IgD-negative memory B cell (primary cell): ENCODE data around the gene ABCB11. TPM values are rescaled to one million over a fixed set of nuclear protein-coding genes. Genes with fewer than 3 reads are reported as not detected.
"Not testable (repeated sequence)": the region's sequence is repeated elsewhere in the genome, so short reads cannot be mapped to it uniquely, and the experiment has no call there.

Experiments used
- H3K27ac Mint-ChIP-seq, 3 donors: one replicate each; pipeline ENCODE4 v1.8.0; 2020 to 2022; ENCODE audit warnings: mild to moderate bottlenecking in 3 of 3, mixed read lengths in 3 of 3, moderate library complexity in 1 of 3
- H3K27me3 Mint-ChIP-seq: one replicate; pipeline ENCODE4 v1.8.0; 2021; ENCODE audit warnings: mixed read lengths
- H3K36me3 Mint-ChIP-seq: one replicate; pipeline ENCODE4 v1.8.0; 2020; ENCODE audit warnings: mild to moderate bottlenecking, mixed read lengths
- H3K4me1 Mint-ChIP-seq, 3 donors: one replicate each; pipeline ENCODE4 v1.8.0; 2020 to 2022; ENCODE audit warnings: mixed read lengths in 3 of 3, mild to moderate bottlenecking in 1 of 3
- H3K4me3 Mint-ChIP-seq, 4 donors: one replicate each; pipeline ENCODE4 v1.8.0; 2020 to 2022; ENCODE audit warnings: mild to moderate bottlenecking in 4 of 4, mixed read lengths in 4 of 4, moderate library complexity in 3 of 4
- H3K9me3 Mint-ChIP-seq, 3 donors: one replicate each; pipeline ENCODE4 v1.8.0; 2020 to 2021; ENCODE audit warnings: mixed read lengths in 3 of 3, mild to moderate bottlenecking in 1 of 3
- polyA plus RNA-seq: library from polyadenylated mRNA; unstranded; fragments of 300-500 nt; fragmentation: Illumina TruSeq; gene quantifications from one replicate; pipeline ENCODE4 v1.2.3, GENCODE V29; 2021

Gene ABCB11
- polyA plus RNA-seq, 1 donor from 2014 or later = not detected

DNA sequence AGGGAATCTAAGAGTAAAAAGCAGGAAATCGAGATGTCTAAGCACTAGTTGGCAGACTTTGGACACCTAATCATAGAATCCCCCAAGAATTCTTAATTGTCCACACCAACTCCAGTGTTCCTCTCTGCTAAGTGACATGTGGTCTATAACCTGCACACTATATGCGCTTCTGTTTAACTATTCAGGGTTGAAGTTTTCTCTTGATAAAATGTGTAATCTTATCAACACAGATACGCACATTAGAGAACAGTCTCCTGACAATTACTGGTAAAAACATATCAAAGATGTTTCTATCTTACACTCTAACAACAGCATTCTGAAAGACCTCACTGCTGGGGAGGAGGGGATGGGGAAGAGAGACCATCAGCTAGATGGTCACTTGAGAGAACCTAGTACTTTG, 3.9 kb downstream of the ABCB11 start:
- H3K9me3 Mint-ChIP-seq = no peaks in the 10 kb centered on the region
- no peaks in the 10 kb centered on the region for H3K4me1 Mint-ChIP-seq
- H3K4me3 Mint-ChIP-seq = no peak overlapping the region
- H3K27ac Mint-ChIP-seq = no peak overlapping the region
- H3K36me3 Mint-ChIP-seq = peaks cover 2% of the 10 kb centered on the region
- peaks cover 3% of the 10 kb centered on the region for H3K27me3 Mint-ChIP-seq

DNA sequence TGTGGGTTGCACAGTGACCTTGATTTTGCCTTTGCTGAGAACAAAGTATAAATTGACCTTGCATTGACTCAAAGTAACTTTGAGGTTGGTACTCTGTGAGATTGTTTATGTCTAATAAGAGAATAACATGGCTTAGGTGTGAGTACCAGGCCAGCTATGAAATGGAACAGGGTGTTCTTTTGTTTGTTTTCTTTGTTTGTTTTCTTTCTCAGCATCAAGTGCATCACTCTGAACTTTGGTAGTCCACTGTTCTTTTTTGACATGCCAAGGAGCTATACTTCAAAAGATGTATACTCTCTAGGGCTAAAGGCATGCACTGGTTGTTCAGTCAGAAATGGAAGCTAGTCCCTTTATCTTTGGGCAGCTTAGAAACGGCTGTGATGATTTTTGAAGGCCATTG, 5.1 kb downstream of the ABCB11 start:
- H3K4me3 Mint-ChIP-seq = no peak overlapping the region
- H3K4me1 Mint-ChIP-seq = no peaks in the 10 kb centered on the region
- H3K27ac Mint-ChIP-seq = no peak overlapping the region
- peaks cover 2% of the 10 kb centered on the region for H3K36me3 Mint-ChIP-seq
- peaks cover 3% of the 10 kb centered on the region for H3K27me3 Mint-ChIP-seq
- H3K9me3 Mint-ChIP-seq = no peaks in the 10 kb centered on the region

DNA sequence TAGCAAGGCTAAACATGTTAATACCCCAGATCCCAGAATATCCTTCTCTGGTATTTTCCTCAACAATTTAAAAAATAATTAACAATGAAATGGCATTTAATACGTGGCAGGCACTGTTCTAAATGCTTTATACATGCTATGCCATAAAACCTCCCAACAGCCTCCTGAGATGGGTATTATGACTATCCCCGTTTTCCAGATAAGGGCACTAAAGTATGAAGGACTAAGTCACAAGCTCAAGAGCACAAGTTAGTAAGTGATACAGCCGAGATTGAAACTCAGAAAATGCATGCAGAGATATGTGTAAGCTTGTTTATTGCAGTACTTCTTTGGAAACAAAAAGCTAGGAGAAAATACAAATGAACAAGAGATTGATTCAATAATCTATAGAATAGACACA, 8.0 kb downstream of the ABCB11 start:
- Mint-ChIP-seq H3K27me3 (peaks cover 4% of the 10 kb centered on the region), H3K27ac (no peak overlapping the region), H3K4me3 (no peak overlapping the region), H3K4me1 (no peaks in the 10 kb centered on the region), H3K9me3 (no peaks in the 10 kb centered on the region), H3K36me3 (peaks cover under 1% of the 10 kb centered on the region)

DNA sequence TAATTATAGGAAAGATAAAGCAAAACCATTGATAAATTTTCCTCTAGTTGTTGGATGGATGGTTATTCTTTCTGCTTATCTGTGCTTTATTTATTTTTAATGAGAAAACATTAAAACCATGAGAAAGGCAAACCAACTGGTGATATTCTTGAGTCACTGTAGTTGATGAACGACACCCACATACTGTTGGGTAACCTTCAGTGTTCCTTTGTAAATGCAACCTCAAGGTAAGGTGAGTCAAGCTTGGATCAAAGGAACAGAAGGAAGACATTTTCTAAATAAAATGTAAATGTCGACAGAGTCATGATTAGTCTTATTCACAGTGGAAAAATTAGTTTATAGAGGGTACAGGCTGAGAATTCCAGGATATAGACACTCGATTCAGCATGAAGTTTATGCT, 12.7 kb downstream of the ABCB11 start:
- H3K9me3 Mint-ChIP-seq = peaks cover 0 to 2% (median 0%) of the 10 kb centered on the region in 3 donors
- peaks cover 9% of the 10 kb centered on the region for H3K27me3 Mint-ChIP-seq
- no peak overlapping the region for H3K27ac Mint-ChIP-seq
- H3K4me3 Mint-ChIP-seq = no peak overlapping the region
- H3K36me3 Mint-ChIP-seq = no peaks in the 10 kb centered on the region
- peaks cover 0 to 2% (median 0%) of the 10 kb centered on the region in 3 donors for H3K4me1 Mint-ChIP-seq

DNA sequence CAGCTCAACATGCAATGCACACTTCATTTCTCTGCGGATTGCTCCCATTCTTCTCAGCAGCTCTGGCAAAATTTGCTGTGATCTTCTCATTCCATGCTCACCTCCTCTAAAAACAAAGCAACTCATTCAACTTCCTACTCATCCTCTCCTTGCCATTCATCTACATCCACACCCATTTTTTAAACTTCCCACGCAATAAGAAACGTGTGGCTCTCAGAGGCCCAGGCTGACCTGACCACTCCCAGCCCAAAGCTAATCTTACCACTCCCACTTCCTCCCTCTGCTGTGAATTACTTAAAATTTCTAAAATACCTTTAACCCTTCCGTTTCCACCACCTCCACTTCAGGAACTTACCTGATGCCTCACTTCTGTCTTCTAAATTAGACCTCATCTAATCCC, 15.2 kb downstream of the ABCB11 start:
- Mint-ChIP-seq H3K4me1 (peaks cover 0 to 2% (median 0%) of the 10 kb centered on the region in 3 donors), H3K4me3 (no peak overlapping the region), H3K27ac (no peak overlapping the region), H3K9me3 (peaks cover 0 to 2% (median 0%) of the 10 kb centered on the region in 3 donors), H3K27me3 (peaks cover 9% of the 10 kb centered on the region), H3K36me3 (no peaks in the 10 kb centered on the region)

DNA sequence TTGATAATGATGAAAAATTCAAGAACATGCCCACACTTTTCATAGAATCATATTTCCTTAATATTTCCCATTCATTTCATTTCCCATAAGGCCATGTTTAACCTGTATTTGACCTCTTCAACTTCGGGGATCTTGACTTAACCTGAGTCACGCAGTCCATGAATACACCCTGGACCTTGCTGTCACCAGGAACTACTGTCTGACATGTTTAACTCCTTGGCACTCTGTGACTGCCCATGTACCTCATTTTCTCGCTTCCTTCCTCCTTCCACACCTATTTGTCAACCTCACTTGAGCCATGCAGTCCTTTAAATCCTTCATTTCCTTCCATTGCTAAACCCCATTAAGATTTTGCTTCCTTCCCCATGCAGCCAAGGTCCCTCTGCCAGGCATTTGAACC, 16.3 kb downstream of the ABCB11 start:
- peaks cover 9% of the 10 kb centered on the region for H3K27me3 Mint-ChIP-seq
- no peak overlapping the region for H3K4me3 Mint-ChIP-seq
- H3K9me3 Mint-ChIP-seq = peaks cover 0 to 2% (median 0%) of the 10 kb centered on the region in 3 donors
- no peak overlapping the region for H3K27ac Mint-ChIP-seq
- H3K4me1 Mint-ChIP-seq = peaks cover 0 to 2% (median 0%) of the 10 kb centered on the region in 3 donors
- no peaks in the 10 kb centered on the region for H3K36me3 Mint-ChIP-seq

DNA sequence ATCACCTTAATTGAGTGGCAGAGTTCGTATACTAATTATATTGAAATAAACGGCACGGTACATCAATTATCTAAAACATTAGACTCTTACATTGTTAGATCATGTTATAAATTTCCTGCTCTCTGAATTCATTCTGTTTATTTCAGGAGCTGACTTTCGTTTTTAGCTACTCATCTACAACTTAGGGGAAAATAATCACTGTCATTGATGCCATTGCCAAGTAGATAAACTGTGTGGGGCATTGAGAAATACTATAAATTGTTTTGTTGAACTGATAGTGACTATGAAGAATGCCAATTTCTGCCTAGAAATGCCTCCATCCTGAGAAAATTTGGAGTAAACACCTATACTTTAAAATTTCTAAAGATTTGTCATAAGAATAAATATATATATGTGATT, 17.5 kb downstream of the ABCB11 start:
- Mint-ChIP-seq H3K27me3 (peaks cover 5% of the 10 kb centered on the region), H3K4me3 (no peak overlapping the region), H3K27ac (no peak overlapping the region), H3K4me1 (peaks cover 0 to 2% (median 0%) of the 10 kb centered on the region in 3 donors), H3K9me3 (peaks cover 0 to 2% (median 0%) of the 10 kb centered on the region in 3 donors), H3K36me3 (no peaks in the 10 kb centered on the region)

DNA sequence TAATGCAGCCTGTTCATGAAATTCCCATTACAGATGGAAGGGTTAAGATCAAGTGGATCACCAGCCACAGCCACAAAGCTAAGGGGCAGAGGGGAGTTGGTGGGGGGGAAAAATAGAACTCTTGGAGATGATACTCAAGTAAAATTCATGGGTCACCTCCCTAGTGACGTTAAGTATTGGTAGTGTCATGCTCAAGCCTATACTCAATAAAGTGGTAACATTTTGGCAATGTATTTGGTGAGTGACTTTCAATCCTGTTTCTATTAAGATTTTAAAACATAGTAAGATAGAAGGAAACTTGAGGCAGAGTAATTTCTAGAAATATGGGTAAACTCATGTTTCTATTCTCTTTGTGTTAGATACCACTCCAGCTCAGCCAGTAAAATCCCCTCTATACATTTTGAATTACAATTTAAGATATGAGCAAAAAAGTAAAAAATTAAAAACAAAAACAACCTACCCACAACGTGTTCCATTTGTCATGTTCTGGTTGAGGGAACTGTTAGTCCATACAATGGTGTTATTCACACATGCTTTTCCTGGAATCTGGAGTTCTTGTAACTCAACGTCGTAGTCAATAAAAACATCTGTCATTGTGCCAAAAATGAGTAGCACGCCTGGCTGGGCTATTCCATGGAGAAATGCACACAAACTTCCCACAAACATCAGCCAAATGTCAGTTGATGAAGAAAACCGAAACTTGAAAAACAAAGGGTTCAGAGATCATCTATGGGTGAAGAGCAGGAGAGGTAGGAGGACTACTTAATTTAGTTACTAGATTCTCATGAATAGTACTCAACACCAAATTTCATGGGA, 18.1 kb downstream of the ABCB11 start:
- peaks cover 0 to 2% (median under 1%) of the 10 kb centered on the region in 3 donors for H3K4me1 Mint-ChIP-seq
- peaks cover 0 to 5% (median 0%) of the 10 kb centered on the region in 3 donors for H3K9me3 Mint-ChIP-seq
- H3K36me3 Mint-ChIP-seq = no peaks in the 10 kb centered on the region
- no peak overlapping the region for H3K27ac Mint-ChIP-seq
- H3K27me3 Mint-ChIP-seq = peaks cover 4% of the 10 kb centered on the region
- no peak overlapping the region for H3K4me3 Mint-ChIP-seq

DNA sequence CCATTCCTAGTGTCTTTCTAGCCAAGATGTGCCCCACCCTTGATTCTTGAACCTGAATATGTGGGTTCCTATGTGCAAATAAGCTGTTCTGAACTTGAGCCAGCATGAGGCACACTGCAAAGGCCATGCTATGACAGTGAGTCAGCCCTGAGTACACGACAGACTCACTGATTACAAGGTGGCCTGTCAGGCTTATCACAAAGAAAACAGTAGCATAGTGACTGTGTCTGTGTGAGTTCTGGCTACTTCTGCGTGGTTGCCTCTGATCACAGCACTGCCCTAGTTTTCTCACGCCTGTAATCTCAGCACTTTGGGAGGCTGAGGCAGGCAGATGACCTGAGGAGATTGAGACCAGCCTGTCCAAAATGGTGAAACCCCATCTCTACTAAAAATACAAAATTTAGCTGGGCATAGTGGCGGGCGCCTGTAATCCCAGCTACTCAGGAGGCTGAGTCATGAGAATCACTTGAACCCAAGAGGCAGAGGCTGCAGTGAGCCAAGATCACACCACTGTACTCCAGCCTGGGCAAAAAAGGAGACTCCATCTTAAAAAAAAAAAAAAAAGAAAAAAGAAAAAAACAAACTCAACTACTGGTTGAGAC, 18.8 kb downstream of the ABCB11 start:
- not testable (repeated sequence) for H3K27ac Mint-ChIP-seq, H3K4me3 Mint-ChIP-seq, H3K4me1 Mint-ChIP-seq, H3K36me3 Mint-ChIP-seq, H3K27me3 Mint-ChIP-seq, H3K9me3 Mint-ChIP-seq

DNA sequence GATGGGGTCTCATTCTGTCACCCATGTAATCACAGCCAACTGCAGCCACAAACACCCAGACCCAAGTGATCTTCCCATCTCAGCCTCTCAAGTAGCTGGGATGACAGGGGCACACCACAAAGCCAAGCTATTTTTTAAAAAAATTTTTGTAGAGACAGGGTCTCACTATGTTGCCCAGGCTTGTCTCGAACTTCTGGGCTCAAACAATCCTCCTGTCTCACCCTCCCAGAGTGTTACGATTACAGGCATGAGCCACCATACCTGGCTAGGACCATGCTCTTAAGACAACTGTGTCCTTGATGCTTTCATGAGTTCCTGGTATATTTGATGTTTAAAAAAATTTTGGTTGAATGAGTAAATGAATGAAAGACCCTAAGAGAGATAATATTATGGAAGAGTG, 19.4 kb downstream of the ABCB11 start:
- no peak overlapping the region for H3K4me3 Mint-ChIP-seq
- H3K4me1 Mint-ChIP-seq = peaks cover 0 to 2% (median 1%) of the 10 kb centered on the region in 3 donors
- H3K36me3 Mint-ChIP-seq = no peaks in the 10 kb centered on the region
- no peak overlapping the region for H3K27ac Mint-ChIP-seq
- H3K9me3 Mint-ChIP-seq = peaks cover 0 to 6% (median 0%) of the 10 kb centered on the region in 3 donors
- H3K27me3 Mint-ChIP-seq = peaks cover 2% of the 10 kb centered on the region

DNA sequence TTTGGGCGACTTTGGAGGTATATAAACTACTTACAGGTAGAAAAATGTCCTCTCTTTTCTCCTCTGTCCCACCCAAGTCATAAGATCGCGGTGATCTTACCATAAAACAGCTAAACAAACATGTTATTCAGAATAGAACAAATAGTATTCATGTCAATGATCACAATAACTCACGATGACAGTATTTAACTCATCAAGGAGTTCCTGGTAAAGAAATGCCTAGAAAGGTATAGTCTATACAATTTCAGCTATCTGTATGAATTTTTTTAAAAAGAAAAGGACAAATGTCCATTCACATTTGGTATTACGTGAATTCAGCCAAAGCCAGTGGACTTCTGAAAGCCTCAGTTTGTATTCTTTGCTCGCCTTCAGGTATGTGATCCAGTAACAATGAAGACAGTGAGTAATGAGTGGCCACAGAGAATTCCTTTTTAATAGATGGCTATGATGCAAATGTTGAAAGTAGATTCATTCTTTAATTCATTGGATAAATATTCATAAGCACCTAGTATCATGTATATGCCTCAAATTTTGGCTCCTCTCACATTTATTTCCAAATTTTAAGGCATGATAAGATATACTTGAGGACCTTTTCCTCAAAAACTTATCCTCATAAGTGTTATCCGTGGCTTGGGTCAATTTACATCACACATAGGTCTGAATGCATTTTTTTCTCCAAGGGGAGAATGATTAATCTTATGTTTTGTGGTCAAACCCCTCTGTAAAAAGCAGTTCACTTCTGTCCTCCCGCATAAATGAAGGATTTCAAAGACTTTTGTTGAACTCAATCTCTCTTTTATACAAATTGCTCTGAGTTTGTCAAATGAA, 20.3 kb downstream of the ABCB11 start:
- H3K27ac Mint-ChIP-seq = no peak overlapping the region

DNA sequence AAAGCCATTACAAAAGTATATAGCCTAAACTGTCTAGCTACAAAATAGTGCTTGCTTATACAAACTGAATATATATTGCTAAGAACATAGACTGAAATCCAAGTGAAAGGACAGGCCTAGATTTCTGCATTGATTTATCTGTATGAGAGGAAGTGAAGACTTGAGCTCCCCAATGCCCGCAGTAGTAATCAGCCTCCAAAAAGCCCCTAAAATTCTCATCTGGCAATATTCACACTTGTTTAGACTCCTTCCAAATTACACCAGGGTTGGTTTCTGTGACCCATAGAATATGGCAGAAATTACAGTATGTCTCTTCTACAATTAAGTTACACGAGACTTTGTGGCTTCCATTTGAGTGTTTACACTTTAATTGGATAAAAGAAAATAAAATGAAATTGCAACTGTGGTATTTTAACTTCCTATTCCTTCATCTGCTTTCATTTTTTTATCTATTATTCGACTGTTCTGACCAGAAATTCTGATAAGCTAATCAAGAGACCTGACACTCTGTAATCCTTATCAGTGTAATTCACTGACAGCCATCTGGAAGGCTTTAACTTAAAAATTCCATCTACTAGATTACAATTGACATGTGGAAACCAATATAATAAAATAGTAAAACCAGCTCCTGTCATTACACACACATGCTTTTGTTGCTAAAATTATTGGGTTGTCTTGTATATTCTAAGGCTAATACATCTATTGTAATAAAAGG, 21.1 kb downstream of the ABCB11 start:
- Mint-ChIP-seq H3K9me3 (peaks cover 0 to 6% (median 0%) of the 10 kb centered on the region in 3 donors), H3K4me3 (no peak overlapping the region), H3K36me3 (no peaks in the 10 kb centered on the region), H3K4me1 (peaks cover 0 to 1% (median 0%) of the 10 kb centered on the region in 3 donors), H3K27me3 (no peaks in the 10 kb centered on the region), H3K27ac (no peak overlapping the region)

More for the DNA sequence above, 20.3 kb downstream of the ABCB11 start:
- Mint-ChIP-seq H3K4me3 (no peak overlapping the region), H3K36me3 (no peaks in the 10 kb centered on the region), H3K9me3 (peaks cover 0 to 6% (median 0%) of the 10 kb centered on the region in 3 donors), H3K27me3 (peaks cover under 1% of the 10 kb centered on the region), H3K4me1 (peaks cover 0 to 1% (median 0%) of the 10 kb centered on the region in 3 donors)

DNA sequence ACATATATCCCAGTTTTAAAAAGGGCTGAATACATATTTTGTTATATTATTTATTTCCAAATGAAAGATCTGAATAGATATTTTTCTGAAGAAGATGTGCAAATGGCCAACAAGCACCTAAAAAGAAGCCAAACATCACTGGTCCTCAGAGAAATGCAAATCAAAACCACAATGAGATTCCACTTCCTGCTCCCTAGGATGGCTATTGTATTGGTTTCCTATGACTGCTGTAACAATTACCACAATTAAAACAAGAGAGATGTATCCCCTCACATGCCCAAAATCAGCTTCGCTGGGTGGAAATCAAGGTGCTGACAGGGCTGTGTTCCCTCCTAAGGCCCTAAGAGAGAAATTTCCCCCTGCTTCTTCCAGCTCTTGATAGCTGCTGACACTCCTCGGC, 23.2 kb downstream of the ABCB11 start:
- Mint-ChIP-seq H3K27ac (no peak overlapping the region), H3K9me3 (peaks cover 0 to 4% (median 4%) of the 10 kb centered on the region in 3 donors), H3K4me1 (peaks cover 0 to 1% (median 0%) of the 10 kb centered on the region in 3 donors), H3K4me3 (no peak overlapping the region), H3K27me3 (no peaks in the 10 kb centered on the region), H3K36me3 (peaks cover 1% of the 10 kb centered on the region)

DNA sequence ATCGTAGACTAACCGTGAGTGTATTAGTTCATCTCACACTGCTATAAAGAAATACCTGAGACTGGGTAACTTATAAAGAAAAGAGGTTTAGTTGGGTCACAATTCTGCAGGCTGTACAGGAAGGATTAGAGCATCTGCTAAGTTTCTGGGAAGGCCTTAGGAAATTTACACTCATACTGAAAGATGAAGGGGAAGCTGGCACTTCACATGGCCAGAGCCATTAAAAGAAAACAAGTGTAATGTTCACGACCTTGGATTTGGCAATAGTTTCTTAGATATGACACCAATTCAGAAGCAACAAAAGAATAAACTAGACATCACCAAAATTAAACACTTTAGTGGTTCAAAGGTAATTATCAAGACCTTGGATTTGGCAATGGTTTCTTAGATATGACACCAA, 23.8 kb downstream of the ABCB11 start:
- Mint-ChIP-seq H3K27ac (no peak overlapping the region), H3K36me3 (peaks cover 4% of the 10 kb centered on the region), H3K27me3 (no peaks in the 10 kb centered on the region), H3K4me3 (no peak overlapping the region), H3K9me3 (peaks cover 0 to 4% (median 4%) of the 10 kb centered on the region in 3 donors), H3K4me1 (peaks cover 0 to 1% (median 0%) of the 10 kb centered on the region in 3 donors)
